ENCODE measurements around the gene JMJD8. TPM values are rescaled to one million over a fixed set of nuclear protein-coding genes. Genes with fewer than 3 reads are reported as not detected.

JMJD8 gene
- total RNA-seq, 1 donor from 2014 or later: 26.1 TPM

- peaks cover 11% of the 10 kb centered on the region for H3K27me3 Mint-ChIP-seq (ENCODE audit: unreplicated experiment)
- H3K27ac Mint-ChIP-seq (ENCODE audit: unreplicated experiment): peak within 1 kb of the TSS; percentile 72
- peak within 1 kb of the TSS; percentile 84 for H3K4me3 Mint-ChIP-seq (ENCODE audit: unreplicated experiment)
- no peak for TF ChIP-seq CTCF (IDR thresholded peaks at IDR 0.05; ENCODE audit: partially characterized antibody, unreplicated experiment)
- H3K4me1 Mint-ChIP-seq (ENCODE audit: low read depth, unreplicated experiment): peaks cover 9% of the 10 kb centered on the region
- H3K36me3 Mint-ChIP-seq (ENCODE audit: unreplicated experiment): no peaks in the 10 kb centered on the region
- peak; percentile 94 for DNase-seq
- H3K9me3 Mint-ChIP-seq (ENCODE audit: unreplicated experiment): peaks cover 6% of the 10 kb centered on the region
Observed at GRCh38 chr16:679814-680624, 4.1 kb downstream of the JMJD8 start, which contains the start of gene STUB1. TSS of gene STUB1 (plus strand) at chr16:680410. CDS start at chr16:680526, 116 bp downstream.

- Mint-ChIP-seq H3K9me3 (ENCODE audit: unreplicated experiment) (peaks cover 7% of the 10 kb centered on the region), H3K4me3 (ENCODE audit: unreplicated experiment) (peak overlapping the region; percentile 82), H3K27me3 (ENCODE audit: unreplicated experiment) (peaks cover 11% of the 10 kb centered on the region), H3K27ac (ENCODE audit: unreplicated experiment) (peak overlapping the region; percentile 73), H3K36me3 (ENCODE audit: unreplicated experiment) (no peaks in the 10 kb centered on the region), H3K4me1 (ENCODE audit: low read depth, unreplicated experiment) (peaks cover 9% of the 10 kb centered on the region)
- no peak for TF ChIP-seq CTCF (IDR thresholded peaks at IDR 0.05; ENCODE audit: partially characterized antibody, unreplicated experiment)
- peak; percentile 79 for DNase-seq
Observed at GRCh38 chr16:678858-679813, 5.0 kb downstream of the JMJD8 start.

GRCh38 chr16:678209-678857 is 5.8 kb downstream of the JMJD8 start:
- H3K27ac Mint-ChIP-seq (ENCODE audit: unreplicated experiment): no peak overlapping the region
- no peak overlapping the region for H3K4me3 Mint-ChIP-seq (ENCODE audit: unreplicated experiment)
- peaks cover 9% of the 10 kb centered on the region for H3K4me1 Mint-ChIP-seq (ENCODE audit: low read depth, unreplicated experiment)
- no peak for TF ChIP-seq CTCF (IDR thresholded peaks at IDR 0.05; ENCODE audit: partially characterized antibody, unreplicated experiment)
- H3K27me3 Mint-ChIP-seq (ENCODE audit: unreplicated experiment): peaks cover 13% of the 10 kb centered on the region
- peaks cover 7% of the 10 kb centered on the region for H3K9me3 Mint-ChIP-seq (ENCODE audit: unreplicated experiment)
- no peak for DNase-seq
- H3K36me3 Mint-ChIP-seq (ENCODE audit: unreplicated experiment): no peaks in the 10 kb centered on the region

GRCh38 chr16:677316-678190 is 6.6 kb downstream of the JMJD8 start:
- TF ChIP-seq CTCF (IDR thresholded peaks at IDR 0.05; ENCODE audit: partially characterized antibody, unreplicated experiment): no peak
- no peak for DNase-seq
- Mint-ChIP-seq H3K4me1 (ENCODE audit: low read depth, unreplicated experiment) (peaks cover 8% of the 10 kb centered on the region), H3K27ac (ENCODE audit: unreplicated experiment) (no peak overlapping the region), H3K9me3 (ENCODE audit: unreplicated experiment) (peaks cover 7% of the 10 kb centered on the region), H3K36me3 (ENCODE audit: unreplicated experiment) (no peaks in the 10 kb centered on the region), H3K27me3 (ENCODE audit: unreplicated experiment) (peaks cover 12% of the 10 kb centered on the region), H3K4me3 (ENCODE audit: unreplicated experiment) (no peak overlapping the region)

Data from glutamatergic neuron (in vitro differentiated cells).